HEK293T (cell line): ENCODE data around the gene IGFL1.
"Not testable (repeated sequence)": the region's sequence is repeated elsewhere in the genome, so short reads cannot be mapped to it uniquely, and the experiment has no call there.

Experiments
- CTCF ChIA-PET: fragments of 350-600 bp; formaldehyde crosslinking; extraction: SDS; loops from one replicate; lab custom pipeline; 2021; ENCODE audit warnings: antibody characterized with exemption, inconsistent platforms; lab: Yijun Ruan, JAX
- POLR2A ChIA-PET: fragments of 350-600 bp; formaldehyde crosslinking; extraction: SDS; loops from one replicate; lab custom pipeline; 2020; ENCODE audit warnings: antibody characterized with exemption, inconsistent platforms; lab: Yijun Ruan, JAX
- DNase-seq: peaks from one replicate; pipeline ENCODE4 v3.0.0; 2012; ENCODE audit warnings: mixed read lengths; ENCODE audit errors: extremely low spot score
- ARNT ChIP-seq: fragments of 450-650 bp; IDR thresholded peaks from 2 replicates; pipeline ENCODE4 v1.6.1; 2017; ENCODE audit warnings: mild to moderate bottlenecking
- BHLHE40 ChIP-seq: fragments of 450-650 bp; IDR thresholded peaks from 2 replicates; pipeline ENCODE4 v1.6.1; 2016; ENCODE audit warnings: mild to moderate bottlenecking, moderate library complexity, borderline replicate concordance
- CTBP1 ChIP-seq: fragments of 450-650 bp; IDR thresholded peaks from 2 replicates; pipeline ENCODE4 v1.6.1; 2016; ENCODE audit warnings: borderline replicate concordance
- ELF4 ChIP-seq: fragments of 450-650 bp; IDR thresholded peaks from 2 replicates; pipeline ENCODE4 v1.6.1; 2017; ENCODE audit warnings: antibody characterized with exemption
- FOXA1 ChIP-seq: fragments of 450-650 bp; IDR thresholded peaks from 2 replicates; pipeline ENCODE4 v1.6.1; 2016; ENCODE audit warnings: mild to moderate bottlenecking
- FOXK2 ChIP-seq: fragments of 450-650 bp; IDR thresholded peaks from 2 replicates; pipeline ENCODE4 v1.6.1; 2016; ENCODE audit warnings: mild to moderate bottlenecking
- FOXM1 ChIP-seq: fragments of 450-650 bp; IDR thresholded peaks from 2 replicates; pipeline ENCODE4 v1.6.1; 2017; ENCODE audit warnings: mild to moderate bottlenecking, borderline replicate concordance
- HDGF ChIP-seq: fragments of 450-650 bp; IDR thresholded peaks from 2 replicates; pipeline ENCODE4 v1.6.1; 2017; ENCODE audit warnings: antibody characterized with exemption, borderline replicate concordance
- L3MBTL2 ChIP-seq: fragments of 450-650 bp; conservative IDR thresholded peaks from 2 replicates; pipeline ENCODE4 v1.6.1; 2016; ENCODE audit warnings: mild to moderate bottlenecking
- LEF1 ChIP-seq: fragments of 450-650 bp; IDR thresholded peaks from 2 replicates; pipeline ENCODE4 v1.6.1; 2017; ENCODE audit warnings: mild to moderate bottlenecking, borderline replicate concordance
- NFRKB ChIP-seq: fragments of 450-650 bp; IDR thresholded peaks from 2 replicates; pipeline ENCODE4 v1.6.1; 2016; ENCODE audit warnings: mild to moderate bottlenecking, moderate library complexity
- PKNOX1 ChIP-seq: fragments of 450-650 bp; IDR thresholded peaks from 2 replicates; pipeline ENCODE4 v1.6.1; 2016
- SP1 ChIP-seq: fragments of 450-650 bp; IDR thresholded peaks from 2 replicates; pipeline ENCODE4 v1.6.1; 2017
- SUZ12 ChIP-seq: fragments of 450-650 bp; IDR thresholded peaks from 2 replicates; pipeline ENCODE4 v1.6.1; 2016; ENCODE audit warnings: mild to moderate bottlenecking
- TARDBP ChIP-seq: fragments of 450-650 bp; IDR thresholded peaks from 2 replicates; pipeline ENCODE4 v1.6.1; 2016
- ZNF384 ChIP-seq: fragments of 450-650 bp; IDR thresholded peaks from 2 replicates; pipeline ENCODE4 v1.6.1; 2016

The IGFL1 gene

DNA sequence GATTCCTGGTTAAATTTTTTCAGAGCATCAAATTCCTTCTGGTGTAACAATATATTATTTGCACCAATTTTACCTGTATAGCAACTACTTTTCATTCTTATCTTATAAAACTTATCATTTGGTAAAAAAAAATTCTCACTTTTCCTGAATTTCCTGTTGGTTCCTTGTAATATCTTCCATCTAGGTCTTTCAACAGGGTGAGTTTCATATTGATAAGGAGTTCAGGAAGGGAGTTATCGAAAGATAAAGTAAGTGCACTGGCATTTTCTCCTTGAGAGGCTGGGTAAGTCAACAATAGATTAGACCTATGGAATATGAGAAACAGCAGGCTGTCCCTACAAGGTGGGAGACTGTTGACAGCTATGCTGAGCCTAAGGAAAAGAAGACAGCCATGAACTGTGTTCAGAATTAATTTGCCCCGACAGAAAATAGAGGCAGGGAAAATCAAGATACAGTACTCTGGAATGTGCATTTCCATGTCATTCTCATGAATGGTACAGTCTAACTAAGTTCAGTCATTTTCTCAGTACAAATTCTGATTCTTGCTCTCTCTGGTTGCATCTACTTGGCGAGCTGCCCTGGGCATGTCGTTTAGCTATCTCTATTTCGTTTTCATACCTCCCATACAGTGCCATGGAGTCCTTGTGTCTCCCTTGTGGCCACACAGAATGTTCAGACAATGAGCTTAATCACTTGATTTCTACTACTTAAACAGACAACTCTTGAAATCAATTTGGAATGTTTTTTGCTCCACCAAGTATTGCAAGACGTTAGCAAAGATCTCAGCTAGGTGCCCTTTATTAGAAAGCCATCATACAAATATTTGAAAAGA is 9.9 kb downstream of the IGFL1 start:
- TF ChIP-seq NFRKB: no peak
- no peak for TF ChIP-seq FOXK2
- no peak for TF ChIP-seq LEF1
- TF ChIP-seq TARDBP: no peak
- TF ChIP-seq BHLHE40: no peak
- TF ChIP-seq SP1: no peak
- TF ChIP-seq FOXM1: no peak
- TF ChIP-seq ARNT: no peak
- TF ChIP-seq ELF4: no peak
- no peak for TF ChIP-seq L3MBTL2
- no peak for TF ChIP-seq FOXA1
- no peak for TF ChIP-seq PKNOX1
- TF ChIP-seq SUZ12: no peak

GRCh38 chr19:46240693-46241092 is 11.2 kb downstream of the IGFL1 start:
- ChIA-PET CTCF (no interaction called here), POLR2A (no interaction called here)
- TF ChIP-seq NFRKB (no peak), LEF1 (no peak), PKNOX1 (no peak), ELF4 (no peak), CTBP1 (no peak), ZNF384 (no peak), SUZ12 (no peak), L3MBTL2 (no peak), SP1 (no peak), FOXA1 (no peak), HDGF (no peak), FOXM1 (no peak), TARDBP (no peak), FOXK2 (no peak), BHLHE40 (no peak), ARNT (no peak)
- DNase-seq: no peak

More for the DNA sequence above, 9.9 kb downstream of the IGFL1 start:
- DNase-seq: no peak
- ChIA-PET CTCF (no interaction called here), POLR2A (interaction anchor here (1.2 kb wide), 1 partner anchor 106 kb away, joined by 4 read pairs; no protein-coding TSS in a partner anchor)

GRCh38 chr19:46241626-46242025 is 12.1 kb downstream of the IGFL1 start:
- TF ChIP-seq ELF4 (no peak), TARDBP (no peak), FOXM1 (no peak), L3MBTL2 (no peak), PKNOX1 (no peak), FOXK2 (no peak), NFRKB (no peak), ARNT (no peak), SP1 (no peak), SUZ12 (no peak), CTBP1 (no peak), ZNF384 (no peak), BHLHE40 (no peak), LEF1 (no peak)
- ChIA-PET POLR2A (no interaction called here), CTCF (no interaction called here)
- DNase-seq: no peak

- POLR2A ChIA-PET, DNase-seq: not testable (repeated sequence)
Measured at GRCh38 chr19:46243081-46243654, 13.6 kb downstream of the IGFL1 start.

GRCh38 chr19:46250076-46250735 is 20.7 kb downstream of the IGFL1 start:
- DNase-seq: no peak
- no peak for TF ChIP-seq ELF4
- no peak for TF ChIP-seq L3MBTL2
- TF ChIP-seq NFRKB: no peak
- no peak for TF ChIP-seq LEF1
- TF ChIP-seq FOXM1: no peak
- no peak for TF ChIP-seq FOXK2
- TF ChIP-seq TARDBP: no peak
- TF ChIP-seq HDGF: no peak
- no peak for TF ChIP-seq ZNF384
- no peak for TF ChIP-seq BHLHE40
- no peak for TF ChIP-seq ARNT
- TF ChIP-seq CTBP1: no peak
- TF ChIP-seq FOXA1: no peak
- POLR2A ChIA-PET: no interaction called here
- CTCF ChIA-PET: interaction anchor here (0.6 kb wide), 1 partner anchor 30 kb away, joined by 3 read pairs; no protein-coding TSS in a partner anchor

More at GRCh38 chr19:46243081-46243654, 13.6 kb downstream of the IGFL1 start:
- CTCF ChIA-PET: not testable (repeated sequence)
